Astrocyte (in vitro differentiated cells and primary cell): ENCODE measurements around the gene MIDN. TPM values are rescaled to one million over a fixed set of nuclear protein-coding genes. Genes with fewer than 3 reads are reported as not detected.

Experiments
- DNase-seq: peaks from one replicate; pipeline ENCODE4 v3.0.0-alpha.2; 2010; ENCODE audit warnings: low read depth
- FAIRE-seq: peaks from 2 replicates; lab custom pipeline; 2011; peaks lifted over from hg19 to GRCh38; lab: Jason Lieb, UNC
- H2AFZ ChIP-seq: 2 replicates; pipeline ENCODE4 v1.6.0; 2012; ENCODE audit warnings: low read depth, low read length, inconsistent platforms
- H3K27ac ChIP-seq: 2 replicates; pipeline ENCODE4 v1.5.1; 2011; ENCODE audit warnings: low read depth, low read length, inconsistent platforms
- H3K27me3 ChIP-seq: 2 replicates; pipeline ENCODE4 v1.6.0; 2011; ENCODE audit warnings: low read length, inconsistent platforms; ENCODE audit not compliant: insufficient read depth
- H3K36me3 ChIP-seq: 2 replicates; pipeline ENCODE4 v1.5.1; 2011; ENCODE audit warnings: low read length, inconsistent platforms; ENCODE audit not compliant: insufficient read depth
- H3K4me1 ChIP-seq: 2 replicates; pipeline ENCODE4 v1.5.1; 2011; ENCODE audit warnings: low read length, inconsistent platforms; ENCODE audit not compliant: insufficient read depth
- H3K4me2 ChIP-seq: 2 replicates; pipeline ENCODE4 v1.6.0; 2012; ENCODE audit warnings: low read length, inconsistent platforms
- H3K4me3 ChIP-seq: 2 replicates; pipeline ENCODE4 v1.5.1; 2011; ENCODE audit warnings: low read depth, mild to moderate bottlenecking, low read length, inconsistent platforms; ENCODE audit not compliant: insufficient read depth
- H3K79me2 ChIP-seq: 2 replicates; pipeline ENCODE4 v1.6.0; 2012; ENCODE audit warnings: mild to moderate bottlenecking, low read length, inconsistent platforms; ENCODE audit not compliant: insufficient read depth
- H3K9ac ChIP-seq: 2 replicates; pipeline ENCODE4 v1.6.0; 2012; ENCODE audit warnings: mild to moderate bottlenecking, low read length, inconsistent platforms
- H3K9me3 ChIP-seq: 2 replicates; pipeline ENCODE4 v1.5.1; 2012; ENCODE audit warnings: low read depth, mild to moderate bottlenecking, low read length, inconsistent platforms; ENCODE audit not compliant: insufficient read depth
- H4K20me1 ChIP-seq: 2 replicates; pipeline ENCODE4 v1.6.0; 2012; ENCODE audit warnings: low read length, inconsistent platforms; ENCODE audit not compliant: insufficient read depth
- H3K27ac Mint-ChIP-seq: one replicate; pipeline ENCODE4 v1.8.0; 2021; ENCODE audit warnings: mild to moderate bottlenecking, mixed read lengths; ENCODE audit not compliant: unreplicated experiment
- H3K27me3 Mint-ChIP-seq: one replicate; pipeline ENCODE4 v1.8.0; 2021; ENCODE audit warnings: low read depth, mixed read lengths; ENCODE audit not compliant: unreplicated experiment
- H3K36me3 Mint-ChIP-seq: one replicate; pipeline ENCODE4 v1.8.0; 2021; ENCODE audit warnings: low read depth, mixed read lengths; ENCODE audit not compliant: unreplicated experiment
- H3K4me1 Mint-ChIP-seq: one replicate; pipeline ENCODE4 v1.8.0; 2021; ENCODE audit warnings: low read depth, mixed read lengths; ENCODE audit not compliant: unreplicated experiment
- H3K4me3 Mint-ChIP-seq: one replicate; pipeline ENCODE4 v1.8.0; 2021; ENCODE audit warnings: mild to moderate bottlenecking, moderate library complexity, mixed read lengths; ENCODE audit not compliant: unreplicated experiment
- H3K9me3 Mint-ChIP-seq: one replicate; pipeline ENCODE4 v1.8.0; 2021; ENCODE audit warnings: mild to moderate bottlenecking, mixed read lengths; ENCODE audit not compliant: unreplicated experiment
- CTCF ChIP-seq: IDR thresholded peaks from 2 replicates; pipeline ENCODE4 v1.5.1; 2011; ENCODE audit warnings: low read depth, mild to moderate bottlenecking, inconsistent platforms, low read length, moderate library complexity; ENCODE audit not compliant: insufficient read depth
- EZH2 ChIP-seq: IDR thresholded peaks from 2 replicates; pipeline ENCODE4 v1.6.1; 2012; ENCODE audit warnings: mild to moderate bottlenecking, low read length, inconsistent platforms; ENCODE audit not compliant: insufficient read depth
- total RNA-seq: library from RNA; stranded (reverse); gene quantifications from 2 replicates; pipeline ENCODE4 v1.2.1, GENCODE V29; 2021

Gene MIDN
- total RNA-seq, 1 donor from 2014 or later = 141 TPM

GRCh38 chr19:1226227-1226518 lies 22.2 kb upstream of the MIDN start:
- no peaks in the 10 kb centered on the region for H3K36me3 Mint-ChIP-seq
- Histone ChIP-seq H3K4me2 (no peak overlapping the region), H3K4me1 (no peaks in the 10 kb centered on the region), H3K27ac (no peak overlapping the region), H3K9me3 (no peaks in the 10 kb centered on the region), H3K79me2 (peaks cover 6% of the 10 kb centered on the region), H3K9ac (no peak overlapping the region), H3K27me3 (no peaks in the 10 kb centered on the region), H3K4me3 (no peak overlapping the region), H2AFZ (no peak overlapping the region), H3K36me3 (no peaks in the 10 kb centered on the region), H4K20me1 (peaks cover 49% of the 10 kb centered on the region)
- H3K4me3 Mint-ChIP-seq = no peak overlapping the region
- DNase-seq (no peak), FAIRE-seq (no peak)
- H3K9me3 Mint-ChIP-seq = no peaks in the 10 kb centered on the region
- H3K4me1 Mint-ChIP-seq = peaks cover 1% of the 10 kb centered on the region
- TF ChIP-seq CTCF (no peak), EZH2 (no peak)
- H3K27ac Mint-ChIP-seq = no peak overlapping the region
- no peaks in the 10 kb centered on the region for H3K27me3 Mint-ChIP-seq

GRCh38 chr19:1226522-1227303 lies 21.7 kb upstream of the MIDN start:
- no peak overlapping the region for H3K4me3 Mint-ChIP-seq
- no peaks in the 10 kb centered on the region for H3K4me1 ChIP-seq
- peaks cover 6% of the 10 kb centered on the region for H3K79me2 ChIP-seq
- FAIRE-seq (no peak), DNase-seq (no peak)
- H2AFZ ChIP-seq = no peak overlapping the region
- H3K4me3 ChIP-seq = no peak overlapping the region
- peak overlapping the region; percentile 12 for H3K27ac Mint-ChIP-seq
- peaks cover 2% of the 10 kb centered on the region for H3K36me3 Mint-ChIP-seq
- H3K27me3 ChIP-seq = no peaks in the 10 kb centered on the region
- TF ChIP-seq EZH2 (no peak), CTCF (no peak)
- no peaks in the 10 kb centered on the region for H3K36me3 ChIP-seq
- no peak overlapping the region for H3K4me2 ChIP-seq
- peaks cover 47% of the 10 kb centered on the region for H4K20me1 ChIP-seq
- no peak overlapping the region for H3K27ac ChIP-seq
- no peaks in the 10 kb centered on the region for H3K27me3 Mint-ChIP-seq
- no peaks in the 10 kb centered on the region for H3K9me3 ChIP-seq
- no peak overlapping the region for H3K9ac ChIP-seq
- H3K4me1 Mint-ChIP-seq = peaks cover 4% of the 10 kb centered on the region
- no peaks in the 10 kb centered on the region for H3K9me3 Mint-ChIP-seq

GRCh38 chr19:1227304-1228054 lies 20.9 kb upstream of the MIDN start:
- TF ChIP-seq CTCF (no peak), EZH2 (no peak)
- no peaks in the 10 kb centered on the region for H3K27me3 Mint-ChIP-seq
- H3K4me3 Mint-ChIP-seq = no peak overlapping the region
- Histone ChIP-seq H3K9me3 (no peaks in the 10 kb centered on the region), H4K20me1 (peaks cover 47% of the 10 kb centered on the region), H2AFZ (no peak overlapping the region), H3K9ac (no peak overlapping the region), H3K4me1 (peaks cover 6% of the 10 kb centered on the region), H3K36me3 (no peaks in the 10 kb centered on the region), H3K4me3 (no peak overlapping the region), H3K27ac (no peak overlapping the region), H3K27me3 (no peaks in the 10 kb centered on the region), H3K79me2 (peaks cover 6% of the 10 kb centered on the region), H3K4me2 (no peak overlapping the region)
- peaks cover 8% of the 10 kb centered on the region for H3K4me1 Mint-ChIP-seq
- DNase-seq (no peak), FAIRE-seq (no peak)
- H3K36me3 Mint-ChIP-seq = peaks cover 5% of the 10 kb centered on the region
- no peaks in the 10 kb centered on the region for H3K9me3 Mint-ChIP-seq
- H3K27ac Mint-ChIP-seq = peak overlapping the region; percentile 12
